SIG-M5 treated with dmso at 0.1 percent for 504 hours (cell line): ENCODE measurements around the gene ACO2.
"Not testable (repeated sequence)": the region's sequence is repeated elsewhere in the genome, so short reads cannot be mapped to it uniquely, and the experiment has no call there.

Source experiments
- DNase-seq: peaks from one replicate; lab custom pipeline; 2025; ENCODE audit not compliant: unreplicated experiment; lab: John Stamatoyannopoulos, UW

The ACO2 gene

DNA sequence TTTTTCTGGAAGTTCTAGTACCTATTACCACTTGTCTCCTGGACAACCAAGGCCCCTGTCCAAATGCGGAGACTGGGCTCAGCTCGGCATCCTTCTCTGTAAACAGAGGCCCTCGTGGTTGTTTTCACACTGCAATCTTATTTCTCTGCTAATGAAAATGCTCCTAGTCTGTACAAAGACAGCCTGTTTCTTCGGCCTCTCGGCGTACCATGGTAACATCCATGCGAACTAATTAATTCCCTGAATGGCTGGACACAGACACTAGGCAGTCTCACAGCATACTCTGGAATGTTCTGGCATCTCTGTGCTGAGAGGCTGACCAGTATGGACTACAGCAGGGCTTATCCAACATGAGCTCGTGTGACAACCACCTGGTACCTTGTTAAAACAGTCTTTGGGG is 69.7 kb downstream of the ACO2 start:
- no peak for DNase-seq

DNA sequence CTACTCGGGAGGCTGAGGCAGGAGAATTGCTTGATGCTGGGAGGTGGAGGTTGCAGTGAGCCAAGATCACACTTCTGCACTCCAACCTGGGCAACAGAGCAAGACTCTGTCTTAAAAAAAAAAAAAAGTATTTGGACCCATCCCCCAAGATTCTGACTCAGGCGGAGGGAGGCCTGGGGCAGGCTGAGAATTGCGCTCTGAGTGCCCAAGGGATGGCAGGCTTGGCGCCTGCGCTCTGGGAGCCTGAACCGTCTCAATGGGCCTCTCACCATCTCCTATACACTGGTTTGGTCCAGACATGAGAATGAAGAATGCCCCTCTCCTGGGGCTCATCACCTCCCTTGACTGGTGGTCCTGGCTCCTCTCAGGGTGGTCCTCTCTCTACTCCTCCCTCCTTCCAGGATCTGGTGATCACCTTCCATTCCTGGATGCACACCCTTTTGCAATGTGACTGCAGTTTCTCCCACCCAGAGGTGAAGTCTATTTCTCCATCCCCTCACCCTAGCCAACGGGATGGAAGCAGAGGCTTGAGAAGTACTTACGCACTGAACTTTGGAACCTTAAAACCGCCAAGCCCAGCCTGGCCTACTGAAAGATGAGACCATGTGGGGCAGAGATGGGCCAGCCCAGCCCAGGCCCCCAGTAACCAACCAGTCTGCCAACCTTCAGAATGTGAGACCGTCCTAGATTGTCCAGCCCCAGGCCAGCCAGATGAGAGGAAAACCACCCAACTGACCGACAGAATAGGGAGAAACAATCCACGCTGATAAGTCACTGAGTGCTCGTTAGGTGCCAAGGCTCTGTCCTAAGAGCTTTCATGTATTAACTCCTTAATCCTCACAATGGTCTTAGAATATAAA is 70.5 kb downstream of the ACO2 start:
- DNase-seq = no peak

DNA sequence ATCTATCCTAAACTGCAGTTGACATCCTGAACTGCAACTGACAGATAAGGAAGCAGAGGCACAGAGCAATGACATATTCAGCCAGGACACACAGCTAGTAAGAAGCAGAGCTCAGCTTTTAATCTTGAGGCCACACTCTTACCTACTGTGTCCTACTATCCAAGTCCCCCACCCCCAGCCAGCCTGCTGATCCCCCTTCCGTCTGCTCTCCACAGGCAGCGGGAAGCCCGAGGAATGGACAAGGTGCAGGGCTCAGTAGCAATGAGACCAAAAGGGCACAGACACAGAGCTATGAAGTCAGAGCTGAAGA is 71.0 kb downstream of the ACO2 start:
- DNase-seq = no peak

DNA sequence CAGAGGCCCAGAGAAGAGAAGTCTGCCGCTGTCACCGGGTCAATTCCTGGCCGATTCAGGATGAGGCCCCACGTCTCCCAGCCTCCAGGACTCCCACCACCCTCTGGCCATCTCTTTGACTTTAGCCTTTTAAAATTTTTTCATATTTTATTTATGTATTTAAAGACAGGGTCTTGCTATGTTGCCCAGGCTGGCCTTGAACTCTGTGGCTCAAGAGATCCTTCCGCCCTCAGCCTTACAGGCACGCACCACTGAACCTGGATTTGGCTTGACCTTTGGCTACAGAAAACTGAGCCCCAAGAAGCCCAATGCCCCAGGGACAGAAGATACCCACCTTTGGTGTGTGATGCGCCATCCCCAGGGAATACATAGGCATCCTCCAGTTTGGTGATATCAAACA is 71.4 kb downstream of the ACO2 start:
- no peak for DNase-seq

DNA sequence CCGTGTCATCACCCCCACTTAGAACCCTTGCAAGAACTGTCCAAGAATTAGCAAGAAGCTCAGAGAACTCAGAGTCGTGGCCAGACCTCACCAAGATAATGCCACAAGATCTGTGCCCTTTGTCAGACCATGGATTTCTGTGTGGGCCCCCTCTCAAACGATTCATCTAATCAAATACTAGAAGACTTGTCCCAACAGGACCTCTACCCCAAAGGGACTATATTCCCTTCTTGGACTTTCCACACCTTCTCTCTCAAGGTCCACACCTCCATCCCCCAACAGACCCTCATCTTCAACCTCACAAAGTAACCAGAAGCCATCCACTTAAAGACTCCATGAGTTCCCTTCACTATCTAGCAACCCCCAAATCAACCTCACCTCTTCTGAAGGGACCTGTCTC is 72.6 kb downstream of the ACO2 start:
- DNase-seq = no peak

DNA sequence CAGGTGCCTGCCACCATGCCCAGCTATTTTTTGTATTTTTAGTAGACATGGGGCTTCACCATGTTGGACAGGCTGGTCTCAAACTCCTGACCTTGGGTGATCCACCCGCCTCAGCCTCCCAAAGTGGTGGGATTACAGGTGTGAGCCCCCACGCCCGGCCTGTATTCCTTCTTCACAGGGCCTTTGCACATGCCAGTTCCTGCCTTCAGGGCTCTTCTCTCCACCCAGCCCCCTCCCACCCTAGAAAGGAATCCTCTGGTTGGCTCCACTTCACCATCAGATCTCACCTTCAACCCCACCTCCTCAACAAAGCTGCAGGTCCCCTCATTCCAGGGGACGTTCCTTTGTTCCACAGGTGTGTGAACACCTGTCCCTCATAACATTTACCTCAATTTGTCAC is 73.3 kb downstream of the ACO2 start:
- DNase-seq = no peak

DNA sequence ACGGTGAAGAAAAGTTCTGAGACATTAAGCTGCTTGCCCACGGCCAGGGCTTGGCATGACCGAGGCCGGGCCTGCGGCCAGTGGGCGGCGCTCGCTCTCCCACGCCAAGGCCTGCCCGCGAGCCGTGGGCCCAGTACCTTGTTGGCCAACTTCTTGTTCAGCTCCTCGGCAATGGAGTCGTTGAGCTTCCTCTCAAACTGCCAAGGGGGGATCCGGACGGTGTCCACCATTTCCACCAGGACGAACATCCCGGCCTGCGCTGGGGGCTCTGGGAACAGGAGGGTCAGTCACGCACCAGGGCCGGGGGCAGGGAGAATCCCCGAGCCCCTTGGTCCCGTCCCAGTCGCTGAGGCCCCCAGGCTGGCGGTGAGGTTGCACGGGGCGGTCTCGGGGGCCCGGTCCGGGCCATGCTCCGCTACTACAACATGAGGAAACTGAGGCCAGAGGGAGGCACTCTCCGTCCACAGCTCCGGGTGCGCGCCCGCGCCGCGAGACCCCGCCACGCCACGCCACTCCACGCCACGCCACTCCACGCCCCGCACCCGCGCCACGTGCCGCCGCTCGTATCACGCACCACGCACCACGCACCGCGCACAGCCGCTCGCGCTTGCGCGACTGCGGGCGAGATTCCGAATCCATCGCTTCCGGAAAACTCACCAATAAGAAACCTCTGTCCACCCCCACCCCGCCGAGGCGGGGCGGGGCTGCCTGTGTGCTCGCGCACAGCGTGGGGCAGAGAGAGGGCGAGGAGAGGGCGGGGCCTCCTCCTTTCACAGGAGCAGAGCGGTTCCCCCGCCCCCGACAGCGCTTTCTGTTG is 75.1 kb downstream of the ACO2 start, which contains the start of gene POLR3H:
Gene POLR3H (minus strand): TSS at position 617 of the 817 bp plus-strand sequence. CDS start 369 bp downstream, at position 248.
- DNase-seq = peak; percentile 95

DNA sequence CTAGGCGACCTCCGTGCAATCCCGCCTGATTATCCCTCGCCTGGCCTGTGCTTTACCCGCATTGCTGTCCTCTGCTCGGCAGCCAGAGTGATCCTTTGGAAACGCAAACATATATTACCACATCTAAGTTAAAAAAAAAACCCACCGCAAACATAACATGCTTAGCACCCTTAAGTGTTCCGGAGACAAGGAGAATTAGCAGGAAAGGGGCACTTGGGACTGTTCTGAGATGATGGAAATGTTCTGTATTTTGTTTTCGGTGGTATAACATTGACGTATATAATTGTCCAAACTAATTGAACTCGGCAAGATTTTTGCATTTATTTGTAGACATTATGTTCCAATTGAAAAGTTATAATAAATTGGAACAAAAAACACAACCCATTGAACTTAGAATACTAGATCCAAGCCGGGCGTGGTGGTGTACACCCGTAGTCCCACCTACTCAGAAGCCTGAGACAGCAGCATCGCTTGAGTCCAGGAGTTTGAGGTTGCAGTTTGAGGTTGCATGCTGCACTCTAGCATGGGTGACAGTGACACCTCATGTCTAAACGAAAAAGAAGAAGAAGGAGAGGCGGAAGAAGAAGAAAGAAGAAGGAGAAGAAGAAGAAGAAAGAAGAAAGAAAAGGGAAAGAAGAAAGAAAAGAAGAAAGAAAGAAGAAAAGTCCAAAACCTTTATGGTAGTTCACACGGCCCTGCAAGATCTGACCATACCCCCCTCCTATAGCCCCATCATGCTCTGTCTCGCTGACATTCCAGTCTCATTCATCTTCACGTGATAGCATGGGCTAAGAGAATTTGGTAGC is 76.0 kb downstream of the ACO2 start:
- DNase-seq = no peak

DNA sequence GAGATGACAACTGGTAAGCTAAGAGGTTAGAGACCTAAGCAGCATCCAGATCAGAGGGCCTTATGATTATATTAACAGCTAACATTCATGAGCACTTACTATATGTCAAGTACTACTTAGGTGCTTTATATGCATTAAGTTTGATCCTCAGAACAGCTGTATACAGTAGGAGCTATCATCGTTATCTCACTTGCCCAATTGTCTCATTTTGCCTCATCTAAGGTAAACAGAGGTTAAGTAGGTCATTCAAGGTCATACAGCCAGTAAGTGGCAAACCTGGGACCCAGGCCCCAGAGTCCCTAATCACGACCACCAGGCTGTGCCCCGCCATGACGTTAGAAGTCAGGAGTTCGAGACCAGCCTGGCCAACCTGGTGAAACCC is 79.9 kb downstream of the ACO2 start:
- no peak for DNase-seq

DNA sequence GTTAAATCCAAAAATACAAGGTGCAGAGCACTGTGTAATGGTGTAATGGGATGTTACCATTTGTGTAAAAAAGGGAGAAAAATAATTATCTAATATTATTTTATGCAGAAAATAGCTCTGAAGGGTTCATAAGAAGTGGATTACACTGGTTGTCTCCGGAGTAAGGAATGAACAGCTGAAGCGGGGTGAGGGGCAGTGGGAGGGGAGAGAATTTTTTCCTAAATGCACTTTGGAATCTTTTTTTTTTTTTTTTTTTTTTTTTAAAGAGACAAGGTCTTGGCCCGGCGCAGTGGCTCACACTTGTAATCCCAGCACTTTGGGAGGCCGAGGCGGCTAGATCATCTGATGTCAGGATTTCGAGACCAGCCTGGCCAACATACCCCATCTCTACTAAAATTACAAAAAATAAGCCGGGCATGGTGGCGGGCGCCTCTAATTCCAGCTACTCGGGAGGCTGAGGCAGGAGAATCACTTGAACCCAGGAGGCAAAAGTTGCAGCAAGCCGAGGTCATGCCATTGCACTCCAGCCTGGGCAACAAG is 82.1 kb downstream of the ACO2 start:
- DNase-seq = no peak

DNA sequence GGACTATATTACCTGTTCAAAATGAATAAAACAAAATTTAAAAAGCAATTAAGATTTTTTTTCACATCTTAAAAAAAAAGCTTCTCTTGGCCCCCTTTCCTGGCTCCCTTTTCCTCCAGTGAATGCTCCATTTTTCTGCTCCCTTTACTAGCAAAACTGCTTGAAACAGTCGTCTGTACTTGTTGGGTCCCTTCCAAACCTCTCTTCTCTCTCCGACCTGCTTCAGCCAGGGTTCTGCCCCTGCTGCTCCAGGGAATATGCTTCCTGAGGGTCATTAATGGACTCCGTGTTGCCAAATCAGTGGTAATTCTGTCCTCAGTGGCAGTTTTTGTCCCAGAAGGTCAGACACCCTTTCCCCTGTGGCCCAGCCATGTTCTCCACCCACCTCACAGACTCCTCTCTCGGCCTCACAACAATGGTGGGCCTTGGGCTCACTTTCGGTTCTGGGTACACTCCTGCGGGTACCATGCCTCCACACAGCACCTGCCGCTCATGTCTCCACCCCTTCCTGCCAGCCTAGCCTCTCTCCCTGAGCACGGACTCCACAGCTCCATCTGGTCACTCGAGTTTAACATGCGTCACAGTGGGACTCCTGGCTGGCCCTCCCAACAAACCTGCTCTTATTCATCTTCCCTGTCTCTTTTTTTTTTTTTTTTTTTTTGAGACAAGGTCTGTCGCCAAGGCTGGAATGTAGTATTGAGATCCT is 83.1 kb downstream of the ACO2 start:
- no peak for DNase-seq

DNA sequence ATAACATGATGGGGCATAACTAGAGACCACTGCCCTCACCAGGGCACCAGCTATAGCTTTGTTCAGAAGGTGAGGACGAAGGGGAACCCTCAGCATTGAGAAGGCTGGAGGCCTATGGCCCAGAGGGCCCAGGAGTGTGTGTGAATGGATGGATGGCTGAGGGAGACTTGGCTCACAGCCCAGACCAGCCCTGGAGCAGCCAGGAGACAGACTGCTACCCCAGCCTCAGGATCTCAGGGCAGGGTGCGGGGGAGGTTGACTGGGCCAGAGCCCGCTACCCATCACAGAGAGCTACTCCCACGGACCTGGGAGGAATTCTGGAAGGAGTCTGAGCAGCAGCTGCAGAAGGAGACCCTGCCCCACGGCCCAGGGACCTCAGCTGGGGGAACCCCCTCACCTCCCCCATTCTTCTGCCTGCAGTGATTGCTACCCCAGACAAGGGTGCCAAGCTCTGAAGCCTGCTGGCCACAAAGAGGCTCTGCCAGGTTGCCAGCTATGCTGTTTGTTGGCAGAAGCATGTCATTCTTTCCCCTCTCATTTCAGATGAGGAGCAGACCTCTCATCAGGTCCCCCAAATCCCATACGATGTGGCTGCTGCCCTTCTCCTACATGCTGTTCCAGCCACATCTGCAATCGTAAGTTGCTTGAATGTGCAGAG is 86.5 kb downstream of the ACO2 start:
- DNase-seq = no peak

DNA sequence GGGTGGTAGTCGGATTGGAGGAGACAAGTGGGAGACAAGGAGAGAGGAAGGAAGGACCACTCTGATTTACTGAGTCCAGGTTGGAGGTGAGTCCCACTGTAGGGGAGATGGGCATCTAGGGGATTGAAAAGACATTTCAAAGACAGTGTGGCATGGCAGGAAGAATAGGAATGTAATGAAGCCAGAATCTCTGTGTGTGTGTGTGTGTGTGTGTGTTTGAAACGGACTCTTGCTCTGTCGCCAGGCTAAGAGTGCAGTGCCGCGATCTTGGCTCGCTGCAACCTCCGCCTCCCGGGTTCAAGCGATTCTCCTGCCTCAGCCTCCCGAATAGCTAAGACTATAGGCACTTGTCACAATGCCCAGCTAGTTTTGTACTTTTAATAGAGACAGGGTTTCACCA is 87.6 kb downstream of the ACO2 start:
- no peak for DNase-seq

DNA sequence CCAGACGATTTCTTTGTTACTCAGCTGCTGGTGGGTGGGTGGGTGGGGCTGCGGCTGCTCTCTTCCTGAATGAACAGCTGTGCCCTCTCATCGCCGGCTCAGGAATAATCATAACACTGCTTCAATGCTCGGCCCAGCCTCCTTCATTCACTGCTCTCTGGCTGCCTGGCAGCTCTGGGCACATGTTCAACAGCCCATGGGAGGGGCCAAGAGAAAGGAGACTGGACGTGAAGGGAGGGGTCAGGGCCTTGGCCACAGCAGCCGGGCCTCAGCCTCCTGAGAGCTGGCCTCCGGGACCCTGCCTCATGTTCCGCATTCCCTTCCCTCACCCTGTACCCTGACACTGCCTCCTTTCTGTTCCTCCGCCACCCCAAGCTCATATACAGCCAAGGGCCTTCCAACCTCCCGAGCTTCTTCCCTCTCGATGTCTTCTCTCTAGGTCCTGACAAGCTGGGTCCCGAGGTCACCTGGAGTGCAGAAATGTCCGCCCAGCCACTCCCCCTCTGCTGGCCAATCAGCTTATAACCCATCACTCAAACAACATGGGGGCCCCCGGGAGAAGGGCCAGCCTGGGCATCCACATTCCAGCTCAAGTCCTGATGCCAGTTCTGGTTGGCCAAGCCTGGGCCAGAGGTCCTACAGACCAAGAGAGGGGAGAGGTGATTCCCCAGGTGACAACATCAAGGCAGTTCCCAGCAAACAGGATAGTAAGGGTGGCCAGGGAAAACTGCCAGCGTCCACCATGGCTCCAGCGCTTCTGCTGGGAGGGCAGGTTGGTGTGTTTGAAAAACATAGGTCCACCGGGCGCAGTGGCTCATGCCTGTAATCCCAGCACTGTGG is 88.7 kb downstream of the ACO2 start:
- DNase-seq = no peak

DNA sequence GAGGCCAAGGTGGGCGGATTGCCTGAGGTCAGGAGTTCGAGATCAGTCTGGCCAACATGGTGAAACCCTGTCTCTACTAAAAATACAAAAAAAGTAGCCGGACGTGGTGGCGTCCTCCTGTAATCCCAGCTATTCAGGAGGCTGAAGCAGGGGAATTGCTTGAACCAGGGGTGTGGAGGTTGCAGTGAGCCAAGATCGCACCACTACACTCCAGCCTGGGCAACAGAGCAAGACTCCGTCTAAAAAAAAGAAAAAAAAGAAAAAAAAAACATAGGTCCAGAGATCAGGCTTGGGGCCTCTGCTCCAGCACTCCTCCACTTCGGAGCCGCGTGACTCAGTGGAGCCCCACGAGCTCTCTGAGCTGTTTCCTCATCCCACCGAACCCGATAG is 89.3 kb downstream of the ACO2 start:
- DNase-seq = not testable (repeated sequence)

DNA sequence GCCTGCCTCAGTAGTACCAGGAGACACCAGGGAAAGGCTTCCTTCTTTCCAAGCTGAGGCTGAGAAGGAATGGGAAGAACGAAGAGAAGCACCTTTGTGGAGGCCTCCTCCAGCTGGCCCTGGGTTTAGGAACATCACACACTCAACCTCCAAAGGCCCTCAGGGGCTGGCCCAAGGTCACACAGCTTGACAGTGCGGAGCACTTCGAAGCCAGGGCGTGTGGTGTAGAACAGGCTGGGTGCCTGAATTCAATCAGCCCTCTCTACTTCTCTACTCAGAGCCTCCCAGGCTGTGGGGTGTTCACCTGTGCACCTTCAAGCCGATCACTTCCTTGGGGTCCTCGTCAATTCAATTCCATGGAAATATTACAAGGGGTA is 91.2 kb downstream of the ACO2 start:
- DNase-seq = no peak

DNA sequence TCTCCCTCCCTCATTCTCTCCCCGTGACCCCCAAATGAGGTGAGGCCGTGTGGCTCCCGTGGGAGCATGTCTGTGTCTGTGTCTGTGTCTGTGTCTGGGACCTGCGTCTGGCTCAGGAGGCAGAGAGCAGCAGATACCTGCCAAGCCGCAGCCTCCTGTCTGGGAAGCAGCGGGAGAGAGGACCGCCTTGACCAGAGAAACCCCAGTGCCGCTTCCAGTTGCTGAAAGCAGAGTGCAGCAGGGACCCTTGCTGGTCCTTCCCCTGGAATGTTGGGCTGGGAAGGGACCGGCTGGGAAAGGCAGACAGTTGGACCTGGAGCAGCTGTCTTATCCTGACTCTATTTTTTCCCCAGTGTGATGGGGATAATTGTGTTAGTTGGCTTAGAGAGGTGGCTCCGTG is 92.4 kb downstream of the ACO2 start:
- no peak for DNase-seq

DNA sequence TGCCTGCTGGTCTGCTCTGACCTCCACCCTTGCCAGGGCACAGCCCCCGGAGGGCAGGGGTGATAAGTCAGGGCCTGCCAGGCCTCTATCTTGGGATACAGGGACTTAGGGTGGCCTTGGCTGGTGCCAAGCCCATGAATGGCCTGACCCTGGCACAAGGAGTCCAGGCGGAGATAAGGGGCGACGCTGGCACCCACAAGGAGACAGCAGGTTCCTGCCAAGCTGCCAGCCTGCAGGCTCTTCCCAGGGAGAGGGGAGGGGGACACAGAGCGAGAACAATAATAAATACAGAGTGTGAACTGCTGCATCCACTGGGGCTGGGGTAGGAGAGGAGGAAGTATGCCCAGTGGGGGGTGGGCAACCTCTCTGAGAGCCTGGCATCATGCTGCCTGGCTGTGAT is 92.9 kb downstream of the ACO2 start:
- DNase-seq = no peak

DNA sequence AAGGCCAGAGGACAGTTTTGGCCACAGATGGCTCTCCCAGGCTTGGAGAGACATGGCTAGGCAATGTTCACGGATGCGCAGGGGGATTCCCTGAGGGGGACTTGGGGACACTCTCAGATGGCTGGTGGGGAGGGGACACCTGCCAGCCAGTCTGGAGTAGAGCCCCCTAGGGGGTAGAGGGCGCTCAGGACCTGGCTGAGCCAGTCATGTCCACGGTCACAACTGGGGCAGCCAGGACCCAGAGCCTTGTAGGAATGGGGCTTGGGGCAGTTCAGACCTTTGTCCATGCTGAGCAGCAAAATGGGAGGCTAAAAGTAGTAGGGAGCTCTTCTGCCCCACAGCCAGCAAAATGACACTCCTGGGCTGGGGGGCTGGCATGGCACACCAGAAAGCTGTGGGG is 93.5 kb downstream of the ACO2 start:
- DNase-seq = no peak
